CD4-positive, alpha-beta memory T cell (primary cell): ENCODE results near the gene TMEM178B. TPM values are rescaled to one million over a fixed set of nuclear protein-coding genes. Genes with fewer than 3 reads are reported as not detected.
"Not testable (repeated sequence)": the region's sequence is repeated elsewhere in the genome, so short reads cannot be mapped to it uniquely, and the experiment has no call there.

Experiments
- CTCF ChIA-PET: fragments of 350-600 bp; sonication (Branson Sonifier 250); formaldehyde crosslinking; loops from one replicate; lab custom pipeline; 2021; ENCODE audit warnings: inconsistent platforms; ENCODE audit not compliant: partially characterized antibody; lab: Charles Lee
- POLR2A ChIA-PET: fragments of 350-600 bp; sonication (Branson Sonifier 250); formaldehyde crosslinking; loops from one replicate; lab custom pipeline; 2021; ENCODE audit not compliant: partially characterized antibody; lab: Charles Lee
- DNase-seq, 5 donors: peaks; one replicate each; pipeline versions ENCODE4 v3.0.0 to v3.0.0-alpha.2; 2020 to 2022; ENCODE audit warnings: mixed read lengths in 1 of 5
- H3K27ac ChIP-seq: one replicate; pipeline ENCODE4 v1.7.0; 2013; ENCODE audit warnings: low read depth, low read length
- H3K27me3 ChIP-seq: 2 replicates; pipeline ENCODE4 v1.7.0; 2013; ENCODE audit warnings: mild to moderate bottlenecking, low read length, moderate library complexity; ENCODE audit not compliant: insufficient read depth
- H3K36me3 ChIP-seq: 2 replicates; pipeline ENCODE4 v1.7.0; 2013; ENCODE audit warnings: mild to moderate bottlenecking, low read length, moderate library complexity; ENCODE audit not compliant: insufficient read depth
- H3K4me1 ChIP-seq: 2 replicates; pipeline ENCODE4 v1.7.0; 2013; ENCODE audit warnings: mild to moderate bottlenecking, low read length, moderate library complexity; ENCODE audit not compliant: insufficient read depth
- H3K4me3 ChIP-seq, 2 donors: one replicate each; pipeline ENCODE4 v1.7.0; 2013; ENCODE audit warnings: low read length in 2 of 2, mild to moderate bottlenecking in 1 of 2
- H3K9me3 ChIP-seq, 2 donors: one replicate each; pipeline ENCODE4 v1.7.0; 2013; ENCODE audit warnings: low read length in 2 of 2, control low read depth in 1 of 2; ENCODE audit not compliant: control insufficient read depth in 1 of 2
- H3K27ac Mint-ChIP-seq, 7 donors: one replicate each; pipeline ENCODE4 v1.8.0; 2020 to 2021; ENCODE audit warnings: mixed read lengths in 7 of 7, mild to moderate bottlenecking in 6 of 7, inconsistent platforms in 3 of 7, moderate library complexity in 3 of 7
- H3K27me3 Mint-ChIP-seq, 2 donors: one replicate each; pipeline ENCODE4 v1.8.0; 2020 to 2021; ENCODE audit warnings: mixed read lengths in 2 of 2
- H3K36me3 Mint-ChIP-seq, 2 donors: one replicate each; pipeline ENCODE4 v1.8.0; 2020 to 2021; ENCODE audit warnings: mixed read lengths in 2 of 2, inconsistent platforms in 1 of 2, mild to moderate bottlenecking in 1 of 2
- H3K4me1 Mint-ChIP-seq, 4 donors: one replicate each; pipeline ENCODE4 v1.8.0; 2020 to 2021; ENCODE audit warnings: mixed read lengths in 4 of 4, mild to moderate bottlenecking in 1 of 4
- H3K4me3 Mint-ChIP-seq, 8 donors: one replicate each; pipeline ENCODE4 v1.8.0; 2020 to 2021; ENCODE audit warnings: mixed read lengths in 8 of 8, mild to moderate bottlenecking in 7 of 8, moderate library complexity in 6 of 8, inconsistent platforms in 3 of 8
- H3K9me3 Mint-ChIP-seq, 8 donors: one replicate each; pipeline ENCODE4 v1.8.0; 2020 to 2021; ENCODE audit warnings: mixed read lengths in 8 of 8, mild to moderate bottlenecking in 5 of 8, inconsistent platforms in 3 of 8, moderate library complexity in 1 of 8
- intact Hi-C: fragments of 100-400 bp; cut with micrococcal nuclease; formaldehyde crosslinking; loops from one replicate; pipeline ENCODE4 v1.15.1; 2023
- polyA plus RNA-seq, 2 donors: library from polyadenylated mRNA; unstranded; fragments of 300-500 nt; fragmentation: Illumina TruSeq; gene quantifications; one replicate each; pipeline ENCODE4 v1.2.3, GENCODE V29; 2021
- total RNA-seq, 2 experiments: library from RNA; stranded (reverse); gene quantifications; one replicate each; pipeline ENCODE4 v1.2.3, GENCODE V29; 2021

Gene TMEM178B
- total and polyA plus RNA-seq, 4 experiments from 2014 or later = 0.20 to 0.89 (median 0.49) TPM

DNA sequence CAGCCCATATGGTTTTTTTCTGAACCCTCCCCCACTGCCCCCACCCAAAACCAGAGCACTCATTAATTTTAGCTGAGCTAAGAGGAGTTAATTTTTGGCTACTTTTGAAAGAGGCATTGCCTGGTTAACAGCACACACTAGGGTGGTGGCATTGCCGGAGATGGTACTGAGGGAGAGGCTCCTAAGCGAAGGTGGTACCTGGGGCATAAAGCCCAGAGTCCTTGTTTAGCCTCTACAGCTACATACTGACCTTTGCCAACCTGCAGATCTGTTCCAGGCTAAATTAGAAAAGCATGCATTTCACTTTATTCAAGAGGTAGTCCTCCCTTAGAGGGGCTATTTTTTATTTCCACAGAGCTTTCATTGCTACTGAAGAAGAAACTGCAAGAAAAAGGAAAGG, 304.5 kb downstream of the TMEM178B start:
- Mint-ChIP-seq H3K4me3 (no peak overlapping the region), H3K4me1 (no peaks in the 10 kb centered on the region), H3K27ac (no peak overlapping the region), H3K27me3 (peaks cover 2 to 5% of the 10 kb centered on the region in 2 donors), H3K36me3 (no peaks in the 10 kb centered on the region), H3K9me3 (peaks cover 0 to 1% (median 0%) of the 10 kb centered on the region in 8 donors)
- Histone ChIP-seq H3K9me3 (no peaks in the 10 kb centered on the region), H3K27ac (no peak overlapping the region), H3K4me1 (no peaks in the 10 kb centered on the region), H3K4me3 (no peak overlapping the region), H3K27me3 (no peaks in the 10 kb centered on the region), H3K36me3 (no peaks in the 10 kb centered on the region)
- ChIA-PET CTCF (no interaction called here), POLR2A (no interaction called here)
- no peak for DNase-seq
- intact Hi-C loops = no loop called here

DNA sequence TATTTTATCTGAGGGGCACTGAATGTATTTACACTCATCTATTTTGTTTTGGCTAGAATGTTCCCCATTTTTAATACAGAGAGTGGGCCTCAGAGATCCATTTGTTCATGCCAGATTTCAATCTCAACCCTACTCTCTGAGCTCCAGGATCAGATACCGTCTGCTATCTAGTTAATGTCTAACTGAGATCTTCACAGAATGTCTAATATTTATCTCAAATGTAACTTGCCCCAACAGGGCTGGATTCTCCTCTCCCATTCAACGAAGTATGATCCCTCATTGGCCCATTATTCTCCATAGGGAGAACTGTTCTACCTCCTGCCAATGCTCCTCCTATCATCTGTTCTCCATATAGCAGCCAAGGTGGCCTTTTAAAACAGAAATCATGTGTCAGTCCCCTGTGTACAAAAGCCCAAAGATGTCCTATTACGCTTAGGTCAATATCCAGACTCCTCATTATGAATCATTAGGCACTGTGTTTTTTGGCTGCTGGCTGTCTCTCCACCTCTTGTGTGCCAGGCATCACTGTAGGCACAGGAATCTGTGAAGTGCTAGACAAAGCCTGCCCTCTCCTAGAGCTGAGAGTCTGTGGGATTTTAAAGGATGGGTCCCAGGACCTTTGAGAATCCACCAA, 308.0 kb downstream of the TMEM178B start:
- intact Hi-C loops = no loop called here
- POLR2A ChIA-PET = no interaction called here

DNA sequence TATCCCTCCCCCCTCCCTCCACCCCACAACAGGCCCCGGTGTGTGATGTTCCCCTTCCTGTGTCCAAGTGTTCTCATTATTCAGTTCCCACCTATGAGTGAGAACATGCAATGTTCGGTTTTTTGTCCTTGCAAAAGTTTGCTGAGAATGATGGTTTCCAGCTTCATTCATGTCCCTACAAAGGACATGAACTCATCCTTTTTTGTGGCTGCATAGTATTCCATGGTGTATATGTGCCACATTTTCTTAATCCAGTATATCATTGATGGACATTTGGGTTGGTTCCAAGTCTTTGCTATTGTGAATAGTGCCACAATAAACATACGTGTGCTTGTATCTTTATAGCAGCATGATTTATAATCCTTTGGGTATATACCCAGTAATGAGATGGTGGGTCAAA, 309.5 kb downstream of the TMEM178B start:
- H3K4me3 ChIP-seq, H3K36me3 Mint-ChIP-seq, H3K9me3 ChIP-seq, DNase-seq, intact Hi-C loops, H3K4me1 ChIP-seq, H3K27ac ChIP-seq, H3K36me3 ChIP-seq, H3K27ac Mint-ChIP-seq, POLR2A ChIA-PET, H3K27me3 ChIP-seq, H3K9me3 Mint-ChIP-seq, CTCF ChIA-PET, H3K4me1 Mint-ChIP-seq, H3K4me3 Mint-ChIP-seq: not testable (repeated sequence)
- peaks cover 11 to 13% of the 10 kb centered on the region in 2 donors for H3K27me3 Mint-ChIP-seq

More for the DNA sequence above, 308.0 kb downstream of the TMEM178B start:
- CTCF ChIA-PET = no interaction called here
- no peak overlapping the region for H3K27ac ChIP-seq
- H3K4me3 ChIP-seq = no peak overlapping the region
- H3K27me3 ChIP-seq = no peaks in the 10 kb centered on the region
- no peak overlapping the region for H3K27ac Mint-ChIP-seq
- no peaks in the 10 kb centered on the region for H3K36me3 Mint-ChIP-seq
- DNase-seq = no peak
- H3K4me1 ChIP-seq = no peaks in the 10 kb centered on the region
- no peaks in the 10 kb centered on the region for H3K4me1 Mint-ChIP-seq
- H3K4me3 Mint-ChIP-seq = no peak overlapping the region
- peaks cover 7 to 9% of the 10 kb centered on the region in 2 donors for H3K27me3 Mint-ChIP-seq
- peaks cover 0 to 5% (median 0%) of the 10 kb centered on the region in 8 donors for H3K9me3 Mint-ChIP-seq
- H3K9me3 ChIP-seq = no peaks in the 10 kb centered on the region
- no peaks in the 10 kb centered on the region for H3K36me3 ChIP-seq

DNA sequence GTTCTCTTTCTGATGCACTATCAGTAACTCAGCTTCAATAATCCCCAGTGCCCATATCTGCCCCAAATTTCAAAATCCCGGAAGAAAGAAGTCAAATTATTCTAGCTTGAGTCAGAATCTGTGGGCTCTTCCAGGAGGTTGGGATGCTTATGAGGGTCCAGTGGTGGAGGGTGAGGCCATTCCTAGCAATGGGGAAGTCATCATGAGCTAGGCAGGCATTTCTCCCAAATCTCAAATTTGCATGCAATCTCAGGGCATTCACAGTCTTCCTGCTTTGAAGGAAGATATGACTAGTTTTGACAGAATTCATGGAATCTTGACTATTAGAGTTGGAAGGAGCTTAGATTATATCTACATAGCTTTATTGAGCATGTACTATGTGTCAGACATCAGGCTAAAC, 313.0 kb downstream of the TMEM178B start:
- H3K27me3 ChIP-seq = no peaks in the 10 kb centered on the region
- Mint-ChIP-seq H3K9me3 (peaks cover 0 to 5% (median 0%) of the 10 kb centered on the region in 8 donors), H3K36me3 (no peaks in the 10 kb centered on the region), H3K4me3 (no peak overlapping the region), H3K4me1 (no peaks in the 10 kb centered on the region), H3K27ac (no peak overlapping the region), H3K27me3 (peaks cover 11 to 16% of the 10 kb centered on the region in 2 donors)
- H3K36me3 ChIP-seq = no peaks in the 10 kb centered on the region
- no peak overlapping the region for H3K4me3 ChIP-seq
- no peaks in the 10 kb centered on the region for H3K9me3 ChIP-seq
- no peak overlapping the region for H3K27ac ChIP-seq
- H3K4me1 ChIP-seq = no peaks in the 10 kb centered on the region
- intact Hi-C loops = no loop called here
- no peak for DNase-seq
- CTCF ChIA-PET = no interaction called here
- POLR2A ChIA-PET = no interaction called here

DNA sequence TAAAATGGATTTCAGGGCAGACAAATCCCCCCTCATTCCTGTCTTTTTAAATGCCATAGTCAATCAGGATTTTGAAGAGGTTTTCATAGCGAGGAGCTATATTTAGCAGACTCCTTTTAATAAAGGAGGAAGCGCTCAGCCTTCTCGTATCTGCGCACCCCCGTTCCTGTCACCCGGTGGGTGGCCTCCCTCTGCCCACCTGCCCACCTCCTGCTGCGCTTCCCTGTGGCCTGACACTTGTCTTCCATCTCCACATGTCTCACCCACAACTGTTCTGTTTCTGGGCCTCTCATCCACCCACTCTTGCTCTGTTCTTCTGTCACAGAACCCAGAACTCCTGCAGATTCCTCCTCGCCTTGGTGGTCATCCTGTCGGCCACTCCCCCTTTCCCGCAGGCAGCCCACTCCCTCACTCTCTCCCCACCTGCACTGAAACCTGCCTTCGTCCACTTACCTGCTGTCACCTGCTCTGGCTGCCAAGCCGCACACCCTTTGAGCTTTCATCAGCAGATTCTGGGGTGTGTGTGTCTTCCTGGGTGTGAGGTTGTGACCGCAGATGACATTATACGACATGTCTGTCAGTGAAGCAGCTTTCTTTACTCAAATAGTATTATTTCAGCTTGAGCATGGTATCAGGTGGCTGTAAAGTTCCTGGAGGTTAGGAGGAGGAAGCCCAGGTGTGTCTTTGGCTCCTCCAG, 313.8 kb downstream of the TMEM178B start:
- Mint-ChIP-seq H3K36me3 (no peaks in the 10 kb centered on the region), H3K27ac (no peak overlapping the region), H3K9me3 (peaks cover 0 to 5% (median 0%) of the 10 kb centered on the region in 8 donors), H3K4me3 (no peak overlapping the region), H3K4me1 (no peaks in the 10 kb centered on the region), H3K27me3 (peaks cover 8 to 16% of the 10 kb centered on the region in 2 donors)
- Histone ChIP-seq H3K4me3 (no peak overlapping the region), H3K36me3 (no peaks in the 10 kb centered on the region), H3K9me3 (no peaks in the 10 kb centered on the region), H3K27me3 (no peaks in the 10 kb centered on the region), H3K27ac (no peak overlapping the region), H3K4me1 (no peaks in the 10 kb centered on the region)
- DNase-seq = no peak
- CTCF ChIA-PET = no interaction called here
- intact Hi-C loops = no loop called here
- POLR2A ChIA-PET = no interaction called here

DNA sequence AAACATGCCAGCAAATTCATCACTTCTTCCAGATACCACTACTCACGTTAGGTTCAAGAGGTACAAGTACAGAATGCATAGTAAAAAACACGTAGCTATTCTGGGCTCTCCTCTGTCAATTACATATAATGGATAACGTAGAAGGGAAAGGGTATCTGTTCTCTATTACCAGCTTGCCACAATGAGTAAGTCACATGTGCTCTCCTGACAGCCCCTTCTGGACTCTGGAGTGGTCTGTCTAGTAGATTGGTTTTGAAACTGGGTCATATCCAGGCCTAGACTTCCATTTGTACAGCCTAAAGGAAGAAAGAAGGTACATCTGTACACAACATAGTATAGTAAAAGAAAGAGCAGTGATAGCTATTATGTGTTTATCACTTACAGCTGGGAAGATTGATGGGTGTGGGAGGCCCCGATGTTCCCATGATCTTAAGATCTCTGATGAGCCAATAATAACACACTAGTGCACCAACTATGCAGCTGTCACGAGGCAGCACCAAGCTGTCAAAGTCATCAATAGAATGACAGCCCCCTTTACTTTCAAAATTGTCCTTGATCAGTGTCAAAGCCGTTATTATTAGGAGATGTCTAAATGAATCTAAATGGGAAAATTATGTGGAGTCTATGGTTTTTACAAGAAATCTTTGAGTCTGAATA, 315.4 kb downstream of the TMEM178B start:
- H3K4me3 ChIP-seq = no peak overlapping the region
- no peaks in the 10 kb centered on the region for H3K9me3 ChIP-seq
- Mint-ChIP-seq H3K27me3 (peaks cover 9 to 16% of the 10 kb centered on the region in 2 donors), H3K36me3 (no peaks in the 10 kb centered on the region), H3K27ac (no peak overlapping the region), H3K9me3 (no peaks in the 10 kb centered on the region), H3K4me3 (no peak overlapping the region), H3K4me1 (no peaks in the 10 kb centered on the region)
- no peaks in the 10 kb centered on the region for H3K4me1 ChIP-seq
- ChIA-PET POLR2A (no interaction called here), CTCF (interaction anchor here (1.4 kb wide), 1 partner anchor 9 kb away, joined by 3 read pairs; no protein-coding TSS in a partner anchor)
- no peaks in the 10 kb centered on the region for H3K36me3 ChIP-seq
- intact Hi-C loops = no loop called here
- H3K27me3 ChIP-seq = no peaks in the 10 kb centered on the region
- no peak overlapping the region for H3K27ac ChIP-seq
- DNase-seq = no peak

DNA sequence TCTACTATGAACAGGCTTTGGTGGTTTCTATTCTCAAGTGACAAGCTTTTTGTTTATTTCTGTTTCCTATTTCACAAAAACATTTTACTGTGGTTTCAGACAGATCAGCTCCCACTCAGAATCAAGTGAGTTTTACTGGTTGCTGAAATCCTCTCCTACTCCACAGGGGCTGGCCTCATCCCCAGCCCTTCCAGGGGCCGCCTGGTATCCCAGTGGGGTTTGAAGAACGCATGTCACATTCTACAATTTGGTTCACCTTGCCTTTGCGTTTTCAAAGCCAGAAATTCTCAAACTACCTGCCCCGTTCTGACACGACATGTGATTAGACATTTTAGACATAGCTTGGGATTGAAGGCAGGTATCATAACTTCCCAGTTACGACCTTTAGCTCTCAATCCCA, 316.5 kb downstream of the TMEM178B start:
- H3K4me1 ChIP-seq = no peaks in the 10 kb centered on the region
- no peaks in the 10 kb centered on the region for H3K27me3 ChIP-seq
- Mint-ChIP-seq H3K27ac (no peak overlapping the region), H3K4me3 (no peak overlapping the region), H3K9me3 (no peaks in the 10 kb centered on the region), H3K4me1 (no peaks in the 10 kb centered on the region), H3K36me3 (no peaks in the 10 kb centered on the region), H3K27me3 (peaks cover 6 to 16% of the 10 kb centered on the region in 2 donors)
- H3K27ac ChIP-seq = no peak overlapping the region
- H3K9me3 ChIP-seq = no peaks in the 10 kb centered on the region
- ChIA-PET CTCF (interaction anchor here (1.4 kb wide), 1 partner anchor 8 kb away, joined by 3 read pairs; no protein-coding TSS in a partner anchor), POLR2A (no interaction called here)
- no peak overlapping the region for H3K4me3 ChIP-seq
- no peaks in the 10 kb centered on the region for H3K36me3 ChIP-seq
- DNase-seq = no peak
- intact Hi-C loops = no loop called here
